ENCODE results near the gene MBNL1.
"Not testable (repeated sequence)": the region's sequence is repeated elsewhere in the genome, so short reads cannot be mapped to it uniquely, and the experiment has no call there.

MBNL1 gene

DNA sequence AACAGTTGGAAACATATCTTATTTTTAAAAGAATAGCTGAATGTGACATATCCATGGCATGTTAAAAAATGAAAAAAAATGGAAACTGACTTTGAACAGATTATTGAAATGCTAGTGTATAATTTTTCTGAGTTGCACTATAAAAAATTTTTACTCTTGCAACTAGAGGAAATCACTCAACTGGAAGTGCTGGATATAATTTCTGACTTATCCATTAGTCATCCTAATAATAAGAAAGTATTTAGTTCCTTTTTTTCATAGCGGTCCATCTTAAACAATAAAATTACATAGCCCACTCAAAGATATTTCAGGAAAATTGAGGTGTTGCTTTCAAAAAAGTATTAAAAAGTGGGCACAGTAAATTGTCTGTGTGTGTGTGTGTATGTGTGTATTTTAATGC is 80.7 kb downstream of the MBNL1 start:
- no peak for DNase-seq (ENCODE audit: low spot score)

DNA sequence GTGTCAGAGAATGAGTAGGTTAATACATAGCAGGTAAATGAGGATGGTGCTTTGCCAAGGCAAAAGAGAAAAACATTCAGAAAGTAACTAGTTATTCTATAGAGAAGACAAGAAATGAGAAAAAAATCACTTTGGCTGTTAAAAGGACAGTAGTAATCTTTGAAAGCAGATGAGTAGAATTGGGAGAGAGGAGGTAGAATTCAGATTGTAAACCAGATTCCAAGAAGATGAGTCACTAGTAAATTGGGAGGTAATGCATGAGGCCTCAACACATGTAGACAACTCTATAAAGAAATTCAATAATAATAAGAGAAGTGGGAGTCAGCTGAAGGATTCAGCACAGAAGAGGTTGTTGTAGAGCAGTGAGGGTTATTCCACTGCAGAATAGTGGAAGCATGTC is 81.4 kb downstream of the MBNL1 start:
- DNase-seq (ENCODE audit: low spot score), result no peak

DNA sequence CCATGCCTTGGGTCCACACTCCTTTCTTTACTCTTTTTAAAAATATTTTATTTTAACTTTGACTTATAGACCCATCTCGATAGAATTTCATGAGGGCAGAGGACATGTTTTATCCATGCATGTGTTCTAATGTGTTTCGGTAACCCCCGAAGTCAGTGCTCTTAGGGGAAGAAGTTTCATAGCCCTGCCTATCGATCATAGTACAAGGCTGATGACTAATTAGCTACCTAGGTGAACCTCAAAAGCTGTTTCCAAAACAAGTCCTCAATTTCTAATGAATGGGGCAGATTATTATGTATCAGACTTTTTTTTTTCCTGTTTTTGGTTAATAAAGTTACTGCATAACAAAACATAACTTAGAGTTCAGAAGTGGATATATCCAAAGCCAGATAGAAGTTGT is 82.0 kb downstream of the MBNL1 start:
- no peak for DNase-seq (ENCODE audit: low spot score)

DNA sequence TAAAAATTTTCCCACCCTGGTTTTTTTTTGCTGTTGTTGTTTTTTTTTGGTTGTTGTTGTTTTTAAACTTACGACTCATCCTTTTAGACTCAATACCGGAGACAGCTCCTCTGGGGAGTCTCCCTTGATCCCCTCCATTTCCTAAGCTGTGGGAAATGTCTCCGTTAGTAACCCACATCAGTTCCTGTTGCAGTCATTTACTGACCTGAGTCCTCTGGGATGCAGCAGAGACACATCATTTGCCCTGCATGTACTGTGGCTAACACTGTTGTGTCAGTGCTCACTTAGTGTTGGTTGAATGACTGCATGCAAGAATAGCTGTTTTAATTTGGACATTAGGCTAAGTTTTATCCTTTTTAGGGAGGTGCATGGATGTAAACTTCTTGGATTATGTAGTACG is 83.8 kb downstream of the MBNL1 start:
- no peak for DNase-seq (ENCODE audit: low spot score)

DNA sequence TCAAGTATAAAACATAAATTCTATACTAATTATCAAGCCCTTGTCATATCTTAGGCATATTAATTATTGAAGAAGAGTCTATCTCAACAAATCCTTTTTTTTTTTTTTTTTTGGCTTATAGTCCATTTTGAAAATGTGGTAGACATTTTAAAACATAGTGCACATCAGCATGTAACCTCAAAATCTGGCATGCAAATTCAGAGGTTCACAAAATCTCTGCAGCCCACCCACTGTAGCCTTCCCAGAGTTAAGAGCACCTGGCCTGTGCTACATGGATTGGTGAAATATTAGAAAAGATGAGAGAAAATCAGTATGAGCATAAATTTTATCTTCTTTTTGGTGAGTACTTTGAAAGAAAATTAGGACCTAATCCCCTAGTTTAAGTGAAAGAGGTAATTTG is 84.8 kb downstream of the MBNL1 start:
- DNase-seq (ENCODE audit: low spot score), result no peak

DNA sequence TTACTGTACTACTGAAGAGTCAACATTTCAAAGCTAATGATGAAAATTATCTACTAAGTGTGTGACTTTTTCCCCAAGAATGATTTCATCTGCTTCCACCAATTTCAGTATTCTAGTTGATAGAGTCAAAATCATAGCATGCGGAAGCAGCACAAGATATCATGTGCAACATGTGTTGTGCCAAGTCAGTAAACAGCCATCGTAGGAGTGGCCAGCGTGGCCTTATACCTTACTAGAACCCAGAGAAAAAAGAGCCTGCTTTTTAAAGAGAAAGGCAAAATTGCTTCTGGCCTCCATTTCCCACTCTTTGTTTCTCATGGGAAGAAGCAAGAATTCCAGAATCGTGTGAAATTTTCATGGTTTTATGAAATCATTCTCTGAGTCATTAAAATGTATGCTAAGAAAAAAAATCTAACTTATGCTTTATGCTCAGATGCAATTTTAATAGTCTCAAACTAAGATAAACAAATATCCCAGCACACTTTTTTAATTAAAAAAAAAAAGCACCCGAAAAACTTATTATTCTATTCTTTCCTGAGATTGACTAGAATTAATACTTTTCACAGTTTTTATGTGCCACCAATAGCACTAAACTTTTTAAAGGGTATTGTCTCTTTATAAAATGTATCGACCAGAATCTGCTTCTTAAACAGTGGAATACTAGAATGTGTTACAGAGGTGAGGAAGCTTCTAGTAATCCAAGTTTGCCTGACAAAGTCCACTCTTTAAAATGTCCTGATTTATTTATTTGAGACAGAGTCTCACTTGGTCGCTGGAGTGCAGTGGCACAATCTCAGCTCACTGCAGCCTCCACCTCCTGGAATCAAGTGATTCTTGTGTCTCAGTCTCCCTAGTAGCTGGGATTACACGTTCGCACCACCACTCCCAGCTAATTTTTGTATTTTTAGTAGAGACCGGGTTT is 87.3 kb downstream of the MBNL1 start:
- DNase-seq (ENCODE audit: low spot score), result no peak

DNA sequence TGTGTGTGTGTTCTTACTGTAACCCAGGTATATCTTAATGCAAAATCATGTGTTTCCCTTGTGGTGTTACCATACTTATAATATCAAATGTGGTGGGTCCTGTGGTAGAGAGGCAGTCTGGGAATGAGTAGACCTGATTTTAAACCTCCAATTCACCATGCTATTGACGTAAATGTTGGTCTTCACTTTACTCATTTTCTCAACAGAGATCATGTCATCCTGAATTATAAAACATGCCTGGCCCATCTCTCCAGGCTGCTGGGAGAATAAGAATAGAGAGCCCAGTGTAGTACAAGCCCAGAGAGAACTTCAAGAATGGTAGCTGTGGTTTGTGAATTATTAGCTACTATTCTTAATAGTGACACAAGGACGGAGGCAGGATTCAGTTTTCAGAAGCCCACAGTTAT is 88.1 kb downstream of the MBNL1 start:
- DNase-seq (ENCODE audit: low spot score), result no peak

DNA sequence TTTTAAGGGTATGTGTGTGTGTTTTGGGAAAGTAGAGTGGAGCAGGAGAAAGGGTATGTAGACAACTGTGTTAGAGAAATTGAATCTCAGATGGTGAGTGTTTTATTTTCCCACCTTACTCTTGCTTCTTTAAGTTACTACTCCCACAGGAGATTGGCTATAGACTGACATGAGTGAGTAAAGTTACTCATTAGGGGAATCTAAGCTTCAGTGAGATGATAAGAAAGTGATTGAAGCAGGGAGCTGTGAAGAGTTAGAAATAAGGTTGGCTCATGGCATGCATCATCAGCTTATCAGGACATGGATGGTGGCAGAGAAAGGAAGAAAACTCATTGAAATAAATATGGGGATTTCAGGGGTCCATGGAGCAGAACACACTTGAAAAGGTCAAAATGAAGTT is 88.9 kb downstream of the MBNL1 start:
- DNase-seq (ENCODE audit: low spot score), result no peak

DNA sequence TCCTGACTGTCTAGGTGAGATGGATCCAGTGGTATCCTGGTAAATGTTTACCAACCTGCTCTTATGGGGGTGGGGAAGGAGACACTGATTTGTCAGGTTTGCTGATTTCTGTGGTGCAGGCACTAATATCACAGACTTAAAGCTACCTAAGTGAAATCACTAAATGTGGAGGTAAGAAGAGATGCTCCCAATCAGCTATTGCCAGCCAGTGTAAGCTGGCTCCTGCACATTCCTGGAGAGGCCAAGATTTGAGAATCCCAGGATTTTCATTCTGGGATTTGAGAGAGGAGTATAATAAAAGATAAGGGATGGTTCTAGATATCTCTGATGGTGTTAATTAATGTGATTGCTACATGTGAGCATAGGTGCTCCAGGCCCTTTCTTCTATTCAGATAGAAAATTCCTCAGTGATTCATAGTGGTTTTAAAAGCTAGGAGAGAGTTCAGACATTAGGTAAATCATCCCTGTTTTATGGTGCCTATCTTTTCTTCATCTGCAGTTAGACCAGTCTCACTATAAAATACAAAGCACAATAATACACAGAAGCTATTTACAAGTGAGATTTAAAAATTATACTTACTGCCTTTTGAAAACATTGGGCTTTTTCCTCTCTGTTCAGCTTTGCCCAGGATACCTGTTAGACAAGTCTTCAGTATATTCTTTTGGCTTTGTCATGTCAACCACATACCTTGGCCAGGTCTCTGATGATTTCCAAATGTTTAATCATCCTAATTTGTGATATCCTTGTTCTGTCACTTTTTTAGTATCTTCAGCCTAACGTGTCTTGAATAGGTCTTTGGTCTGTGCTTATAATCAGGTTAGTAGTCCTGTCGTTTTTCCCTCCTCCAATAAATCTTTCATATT is 90.9 kb downstream of the MBNL1 start:
- no peak for DNase-seq (ENCODE audit: low spot score)

DNA sequence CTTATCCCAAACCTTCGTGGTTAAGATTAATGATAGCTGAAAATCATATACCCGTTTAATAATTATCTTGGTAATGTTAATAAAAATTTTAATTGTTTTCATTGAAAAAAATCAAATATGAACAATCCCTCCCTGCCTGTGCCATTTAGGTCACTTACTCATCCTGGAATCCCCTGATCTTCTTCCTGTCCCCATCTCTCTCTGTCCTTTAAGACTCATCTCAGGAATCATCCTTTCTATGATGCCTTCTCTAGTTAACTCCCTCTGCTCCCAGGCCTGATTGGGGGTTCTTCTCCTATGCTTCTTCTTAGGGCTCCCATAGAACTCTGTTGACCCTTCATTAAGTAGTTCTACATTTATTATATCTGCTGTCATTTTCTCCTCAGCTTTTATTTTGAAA is 91.6 kb downstream of the MBNL1 start:
- no peak for DNase-seq (ENCODE audit: low spot score)

DNA sequence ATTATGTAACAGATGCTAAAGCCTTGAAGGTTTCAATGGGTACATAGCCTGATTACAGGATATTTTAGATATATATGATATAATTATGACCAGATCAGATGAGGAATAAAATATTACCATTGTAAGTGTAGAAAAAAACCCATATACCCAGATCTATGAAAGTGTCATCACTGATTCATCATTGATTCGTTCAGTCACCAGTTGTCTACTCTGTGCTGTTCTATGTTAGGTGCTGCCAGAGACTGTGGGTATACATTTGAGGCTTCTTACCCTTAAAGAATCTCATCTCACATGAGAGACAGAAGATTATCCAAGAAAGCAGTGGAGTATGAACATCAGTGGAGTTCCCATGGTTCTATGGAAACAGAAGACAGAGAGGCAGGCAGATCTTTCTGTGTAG is 92.2 kb downstream of the MBNL1 start:
- DNase-seq (ENCODE audit: low spot score), result no peak

DNA sequence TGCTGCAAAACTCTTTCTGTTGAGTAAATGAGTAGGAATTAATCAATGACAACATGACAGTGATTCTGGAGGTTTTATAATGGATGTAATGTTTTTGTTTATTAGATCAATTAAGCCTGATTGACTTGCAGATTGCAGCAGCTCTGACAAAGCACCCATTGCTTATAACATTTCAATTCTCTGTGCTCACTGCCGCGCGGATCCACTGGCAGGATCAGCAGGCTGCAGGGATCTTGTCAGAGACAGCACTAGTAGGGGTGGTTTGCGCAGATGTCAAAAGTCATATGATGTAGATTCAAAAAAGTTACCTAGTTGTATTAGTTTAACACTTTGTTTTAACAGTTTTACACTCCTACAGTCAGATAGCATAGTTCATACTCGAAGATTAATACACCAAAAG is 93.4 kb downstream of the MBNL1 start:
- no peak for DNase-seq (ENCODE audit: low spot score)

DNA sequence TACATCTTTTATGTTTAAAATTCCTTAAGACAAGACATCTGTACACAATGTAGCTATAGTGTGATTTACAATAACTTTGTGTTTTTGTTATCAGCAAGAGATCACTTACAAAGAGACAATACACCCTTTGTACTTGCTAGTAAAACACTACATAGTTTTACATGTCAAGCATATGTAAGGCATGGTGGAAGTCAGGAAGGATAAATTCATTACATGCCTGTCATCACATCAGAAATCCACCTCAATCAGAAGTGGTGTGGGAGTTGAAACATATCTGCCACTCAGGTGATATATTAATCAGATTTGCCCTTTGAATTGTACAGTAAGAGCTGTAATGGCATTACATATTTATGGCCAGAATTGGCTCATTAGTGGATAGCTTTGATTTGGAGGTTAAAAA is 95.5 kb downstream of the MBNL1 start:
- DNase-seq (ENCODE audit: low spot score), result no peak

DNA sequence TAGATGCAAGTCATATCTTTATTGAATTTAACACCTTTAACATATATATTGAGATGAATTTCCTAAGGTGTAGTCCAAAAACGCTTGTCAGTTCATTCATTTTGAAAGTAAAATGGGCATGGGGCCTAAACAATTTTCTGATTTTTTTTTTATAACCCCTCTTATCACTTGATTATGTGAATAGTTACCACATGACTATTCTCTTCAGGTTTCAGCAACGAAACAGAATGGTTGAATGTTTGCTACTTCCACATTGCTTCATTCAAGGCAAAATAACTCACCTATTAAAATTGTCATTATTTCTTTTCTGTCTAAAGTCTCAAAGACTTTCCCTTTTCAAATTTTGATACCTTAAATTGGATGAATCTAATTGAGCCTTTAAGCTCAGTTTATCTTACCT is 96.4 kb downstream of the MBNL1 start:
- DNase-seq (ENCODE audit: low spot score), result no peak

DNA sequence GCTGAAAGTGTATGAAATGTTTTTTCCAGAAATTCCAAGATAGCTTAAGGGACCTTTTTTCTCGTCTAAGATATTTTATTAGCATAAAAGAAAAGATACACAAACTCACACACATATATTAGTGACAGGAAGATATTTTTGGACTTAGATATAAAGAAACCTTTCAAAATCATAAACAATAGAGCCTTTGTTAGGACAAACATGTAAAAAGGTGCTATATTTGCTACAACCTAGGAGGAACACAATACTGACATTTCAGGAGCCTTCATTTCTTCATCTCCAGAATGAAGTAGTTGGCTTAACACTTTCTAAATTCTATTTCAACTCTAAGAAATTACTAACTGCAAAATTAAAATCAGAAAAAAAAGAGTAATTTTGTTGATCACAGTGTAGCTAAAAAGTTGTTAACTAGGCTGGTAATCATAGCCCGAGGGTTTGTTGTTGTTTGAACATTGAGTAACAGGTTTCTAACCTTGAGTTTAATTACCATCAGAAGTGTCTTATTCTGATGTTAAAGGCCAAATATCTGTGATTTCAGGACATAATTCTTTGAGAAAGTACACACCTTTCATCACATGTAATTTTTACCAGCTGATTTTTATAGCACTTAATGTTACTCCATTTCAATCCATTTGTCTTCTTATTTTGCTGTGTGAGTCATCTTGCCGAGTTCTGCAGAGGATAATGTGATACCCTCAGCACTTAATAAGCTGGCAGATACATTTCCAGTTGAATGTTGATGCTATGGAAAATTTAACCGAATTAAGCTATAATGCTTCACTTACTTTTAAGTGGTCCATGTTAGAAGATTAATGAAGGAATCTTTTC is 97.3 kb downstream of the MBNL1 start:
- DNase-seq (ENCODE audit: low spot score), result no peak

DNA sequence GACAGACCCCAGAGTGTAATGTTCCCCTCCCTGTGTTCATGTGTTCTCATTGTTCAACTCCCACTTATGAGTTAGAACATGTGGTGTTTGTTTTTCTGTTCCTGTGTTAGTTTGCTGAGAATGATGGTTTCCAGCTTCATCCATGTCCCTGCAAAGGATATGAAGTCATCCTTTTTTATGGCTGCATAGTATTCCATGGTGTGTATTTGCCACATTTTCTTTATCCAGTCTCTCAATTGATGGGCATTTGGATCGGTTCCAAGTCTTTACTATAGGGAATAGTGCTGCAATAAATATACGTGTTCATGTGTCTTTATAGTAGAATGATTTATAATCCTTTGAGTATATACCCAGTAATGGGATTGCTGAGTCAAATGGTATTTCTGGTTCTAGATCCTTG is 98.5 kb downstream of the MBNL1 start:
- not testable (repeated sequence) for DNase-seq (ENCODE audit: low spot score)

DNA sequence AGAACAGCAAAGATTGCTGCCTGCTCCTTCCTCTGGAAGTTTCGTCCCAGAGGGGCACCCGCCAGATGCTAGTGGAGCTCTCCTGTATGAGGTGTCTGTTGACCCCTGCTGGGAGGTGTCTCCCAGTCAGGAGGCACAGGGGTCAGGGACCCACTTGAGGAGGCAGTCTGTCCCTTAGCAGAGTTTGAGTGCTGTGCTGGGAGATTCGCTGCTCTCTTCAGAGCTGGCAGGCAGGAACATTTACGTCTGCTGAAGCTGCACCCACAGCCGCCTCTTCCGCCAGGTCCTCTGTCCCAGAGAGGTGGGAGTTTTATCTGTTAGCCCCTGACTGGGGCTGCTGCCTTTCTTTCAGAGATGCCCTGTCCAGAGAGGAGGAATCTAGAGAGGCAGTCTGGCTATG is 103.9 kb downstream of the MBNL1 start:
- DNase-seq (ENCODE audit: low spot score), result not testable (repeated sequence)

DNA sequence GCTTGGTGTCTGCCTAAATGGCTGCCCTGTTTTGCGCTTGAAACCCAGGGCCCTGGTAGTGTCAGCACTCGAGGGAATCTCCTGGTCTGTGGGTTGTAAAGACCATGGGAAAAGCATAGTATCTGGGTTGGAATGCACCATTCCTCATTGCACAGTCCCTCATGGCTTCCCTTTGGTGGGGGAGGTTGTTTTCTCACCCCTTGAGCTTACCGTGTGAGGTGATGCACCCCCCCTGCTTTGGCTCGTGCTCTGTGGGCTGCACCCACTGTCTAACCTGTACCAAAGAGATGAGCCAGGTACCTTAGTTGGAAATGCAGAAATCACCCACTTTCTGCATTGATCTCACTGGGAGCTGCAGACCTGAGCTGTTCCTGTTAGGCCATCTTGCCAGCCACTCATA is 104.7 kb downstream of the MBNL1 start:
- DNase-seq (ENCODE audit: low spot score), result no peak

DNA sequence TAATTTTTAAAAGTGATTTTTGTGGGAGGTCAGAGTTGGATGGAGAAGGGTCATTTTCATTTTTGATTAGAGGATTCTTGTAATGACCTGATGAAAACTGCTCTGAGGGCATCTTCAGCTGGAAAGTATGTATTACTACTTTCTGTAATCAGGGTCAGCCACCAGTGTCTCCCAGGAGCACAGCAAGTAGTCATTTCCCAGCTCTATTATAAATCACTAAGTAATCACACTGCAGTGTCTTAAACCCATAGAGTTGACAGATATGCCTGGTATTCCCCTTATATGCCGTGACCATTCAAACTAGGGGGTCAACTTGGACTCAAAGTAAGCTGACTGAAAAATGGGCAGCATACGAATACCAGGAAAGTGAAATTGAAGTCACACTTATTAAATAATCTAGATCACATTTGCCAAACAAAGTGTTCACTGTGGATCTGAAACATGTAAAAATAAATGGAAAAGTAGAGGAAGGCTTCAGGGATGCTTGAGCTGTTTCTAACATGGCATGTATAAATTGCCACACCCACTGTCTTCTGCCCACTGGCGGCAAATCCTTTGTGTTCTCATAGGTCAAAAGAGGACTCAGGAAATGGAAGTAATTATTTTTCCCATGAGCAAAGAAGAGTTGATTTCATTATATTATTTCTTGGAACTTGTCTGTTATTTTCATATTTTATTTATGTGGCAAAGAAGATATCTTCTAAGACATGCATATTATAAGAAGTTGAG is 105.7 kb downstream of the MBNL1 start:
- DNase-seq (ENCODE audit: low spot score), result no peak

DNA sequence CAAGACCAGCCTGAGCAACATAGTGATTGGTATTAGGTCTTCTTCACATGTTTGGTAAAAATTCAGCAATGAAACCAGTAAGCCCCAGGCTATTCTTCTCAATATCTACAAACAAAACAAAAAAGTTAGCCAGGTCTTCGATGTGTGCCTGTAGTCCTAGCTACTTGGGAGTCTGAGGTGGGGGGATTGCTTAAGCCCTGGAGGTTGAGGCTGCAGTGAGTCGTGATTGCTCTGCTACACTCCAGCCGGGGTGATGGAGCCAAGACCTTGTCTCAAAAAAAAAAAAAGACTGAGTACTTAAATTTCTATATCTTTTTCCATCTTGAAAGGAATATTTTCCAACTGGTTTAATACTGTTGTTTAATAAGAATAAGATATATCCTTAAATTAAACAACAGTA is 106.8 kb downstream of the MBNL1 start:
- DNase-seq (ENCODE audit: low spot score), result no peak
